ACC112 (cell line): ENCODE results near the gene NCKAP1.
"Not testable (repeated sequence)": the region's sequence is repeated elsewhere in the genome, so short reads cannot be mapped to it uniquely, and the experiment has no call there.

Experiments used
- H2AFZ ChIP-seq: fragments of 200-600 bp; sonication (generic); one replicate; pipeline ENCODE4 v1.6.0; 2017; ENCODE audit warnings: antibody characterized with exemption, low read length; ENCODE audit not compliant: unreplicated experiment
- H3K27ac ChIP-seq: fragments of 200-600 bp; sonication (generic); 2 replicates; pipeline ENCODE4 v1.5.1; 2014; ENCODE audit warnings: low read depth, mild to moderate bottlenecking, antibody characterized with exemption, low read length, moderate library complexity
- H3K27me3 ChIP-seq: fragments of 200-600 bp; sonication (generic); 2 replicates; pipeline ENCODE4 v1.6.1; 2014; ENCODE audit warnings: mild to moderate bottlenecking, antibody characterized with exemption, low read length, moderate library complexity, mixed read lengths; ENCODE audit not compliant: insufficient read depth
- H3K36me3 ChIP-seq: fragments of 200-600 bp; sonication (generic); 2 replicates; pipeline ENCODE4 v1.6.1; 2016; ENCODE audit warnings: mild to moderate bottlenecking, antibody characterized with exemption, low read length, moderate library complexity, mixed read lengths; ENCODE audit not compliant: insufficient read depth
- H3K4me1 ChIP-seq: fragments of 200-600 bp; sonication (generic); one replicate; pipeline ENCODE4 v1.6.1; 2016; ENCODE audit warnings: low read length, mixed read lengths; ENCODE audit not compliant: insufficient read depth, unreplicated experiment, control insufficient read depth
- H3K4me3 ChIP-seq: fragments of 200-600 bp; sonication (generic); 2 replicates; pipeline ENCODE4 v1.5.1; 2014; ENCODE audit warnings: mild to moderate bottlenecking, low read depth, low read length
- H3K79me2 ChIP-seq: fragments of 200-600 bp; sonication (generic); one replicate; pipeline ENCODE4 v1.6.0; 2016; ENCODE audit warnings: low read length; ENCODE audit not compliant: control insufficient read depth, unreplicated experiment, insufficient read depth

NCKAP1 gene

DNA sequence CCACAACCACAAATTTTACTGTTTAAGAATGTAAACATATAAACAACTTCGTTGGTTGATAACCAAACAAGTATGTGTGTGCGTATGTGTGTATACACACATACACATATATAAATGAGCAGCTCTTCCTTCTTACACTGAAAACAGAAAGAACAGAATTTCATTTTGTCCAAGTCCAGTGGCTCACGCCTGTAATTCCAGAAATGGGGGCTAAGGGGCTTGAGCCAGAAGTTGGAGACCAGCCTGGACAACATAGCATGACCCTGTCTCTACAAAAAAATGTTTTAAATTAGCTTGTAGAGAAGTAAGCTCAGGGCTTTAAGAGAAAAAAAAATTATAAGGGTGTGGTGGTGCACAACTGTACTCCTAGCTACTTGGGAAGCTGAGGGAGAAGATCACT is 12.3 kb downstream of the NCKAP1 start:
- Histone ChIP-seq H3K27ac (no peak overlapping the region), H3K79me2 (peaks cover 98% of the 10 kb centered on the region), H3K36me3 (peaks cover 13% of the 10 kb centered on the region; the same call in 1 of the 2 replicates), H3K4me3 (no peak overlapping the region), H3K27me3 (no peaks in the 10 kb centered on the region), H2AFZ (no peak overlapping the region), H3K4me1 (peaks cover 22% of the 10 kb centered on the region)

DNA sequence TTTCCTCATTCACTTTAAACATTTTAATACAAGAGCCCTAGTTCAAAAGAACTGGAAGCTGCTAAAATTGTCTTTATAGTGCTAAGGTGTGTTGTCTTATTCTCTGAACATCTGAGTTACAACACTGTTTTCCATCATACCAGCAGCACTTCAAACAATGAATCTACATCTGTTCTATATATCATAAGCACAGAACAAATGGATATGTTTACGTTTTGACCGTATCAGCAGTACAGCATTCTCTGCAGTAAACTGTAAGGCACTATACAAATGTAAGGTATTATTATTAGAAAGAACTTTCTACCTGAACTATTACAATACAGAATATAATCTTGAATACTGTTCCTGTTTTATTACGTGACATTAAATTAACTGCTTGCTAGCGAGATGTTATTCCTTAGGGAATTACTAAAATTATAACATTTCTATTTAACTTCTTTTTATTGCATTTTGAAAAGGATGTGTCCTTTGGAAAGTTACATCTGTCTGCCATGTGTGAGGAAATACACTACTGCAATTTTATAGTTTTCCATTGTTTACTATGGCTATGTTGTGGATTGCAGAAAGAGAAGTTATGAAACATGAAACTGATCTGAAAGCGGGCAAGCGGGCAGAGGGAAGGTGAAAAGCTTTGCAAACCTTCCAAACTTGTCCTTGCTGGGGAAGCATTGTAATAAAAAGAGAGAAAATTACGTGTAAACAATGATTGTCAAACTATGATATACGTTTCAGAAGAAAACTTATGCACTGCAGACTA is 13.7 kb downstream of the NCKAP1 start:
- no peak overlapping the region for H2AFZ ChIP-seq
- no peak overlapping the region for H3K4me3 ChIP-seq
- peaks cover 17% of the 10 kb centered on the region; the same call in 1 of the 2 replicates for H3K36me3 ChIP-seq
- H3K79me2 ChIP-seq: peaks cover 97% of the 10 kb centered on the region
- peaks cover 19% of the 10 kb centered on the region for H3K4me1 ChIP-seq
- no peak overlapping the region for H3K27ac ChIP-seq
- H3K27me3 ChIP-seq: no peaks in the 10 kb centered on the region

GRCh38 chr2:183022711-183023110 is 15.5 kb downstream of the NCKAP1 start:
- H3K36me3 ChIP-seq: peaks cover 17% of the 10 kb centered on the region; the same call in 1 of the 2 replicates
- H2AFZ ChIP-seq: no peak overlapping the region
- H3K27me3 ChIP-seq: no peaks in the 10 kb centered on the region
- H3K79me2 ChIP-seq: peaks cover 97% of the 10 kb centered on the region
- peaks cover 14% of the 10 kb centered on the region for H3K4me1 ChIP-seq
- no peak overlapping the region for H3K27ac ChIP-seq
- no peak overlapping the region for H3K4me3 ChIP-seq

DNA sequence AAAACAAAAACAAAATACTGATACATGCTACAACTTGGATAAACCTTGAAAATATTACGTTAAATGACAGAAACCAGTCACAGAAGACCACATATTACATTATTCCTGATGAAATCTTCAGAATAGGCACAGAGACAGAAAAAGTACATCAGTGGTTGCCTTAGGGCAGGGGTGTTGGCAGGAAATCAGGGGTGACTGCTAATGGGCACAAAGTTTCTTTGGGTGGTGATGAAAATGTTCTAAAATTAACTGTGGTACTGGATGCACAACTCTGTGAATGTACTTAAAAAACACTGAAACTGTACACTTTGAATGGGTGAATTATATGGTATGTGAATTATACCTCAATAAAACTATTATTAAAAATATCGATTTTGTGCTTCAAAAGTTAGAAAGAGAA is 16.6 kb downstream of the NCKAP1 start:
- Histone ChIP-seq H2AFZ (no peak overlapping the region), H3K27ac (no peak overlapping the region), H3K27me3 (no peaks in the 10 kb centered on the region), H3K36me3 (peaks cover 21% of the 10 kb centered on the region; the same call in 1 of the 2 replicates), H3K4me1 (peaks cover 9% of the 10 kb centered on the region), H3K4me3 (no peak overlapping the region), H3K79me2 (peaks cover 96% of the 10 kb centered on the region)

GRCh38 chr2:183019718-183020442 is 18.4 kb downstream of the NCKAP1 start:
- peaks cover 21% of the 10 kb centered on the region; the same call in 1 of the 2 replicates for H3K36me3 ChIP-seq
- peaks cover 5% of the 10 kb centered on the region for H3K4me1 ChIP-seq
- no peaks in the 10 kb centered on the region for H3K27me3 ChIP-seq
- H3K79me2 ChIP-seq: peaks cover 96% of the 10 kb centered on the region
- H3K27ac ChIP-seq: no peak overlapping the region
- H2AFZ ChIP-seq: no peak overlapping the region
- no peak overlapping the region for H3K4me3 ChIP-seq

- H3K36me3 ChIP-seq: 0 out of 2 replicates have a peak, but pooled peaks cover 14% of the 10 kb centered on the region
- not testable (repeated sequence) for H2AFZ ChIP-seq, H3K27ac ChIP-seq, H3K4me3 ChIP-seq, H3K27me3 ChIP-seq
- H3K4me1 ChIP-seq: peaks cover 13% of the 10 kb centered on the region
- H3K79me2 ChIP-seq: peaks cover 96% of the 10 kb centered on the region
Measured at GRCh38 chr2:183017845-183018244, 20.4 kb downstream of the NCKAP1 start.

GRCh38 chr2:183014005-183014404 is 24.3 kb downstream of the NCKAP1 start:
- H3K27me3 ChIP-seq: no peaks in the 10 kb centered on the region
- no peak overlapping the region for H3K27ac ChIP-seq
- H3K4me1 ChIP-seq: peaks cover 32% of the 10 kb centered on the region
- H3K4me3 ChIP-seq: no peak overlapping the region
- no peak overlapping the region for H2AFZ ChIP-seq
- 0 out of 2 replicates have a peak, but pooled peaks cover 3% of the 10 kb centered on the region for H3K36me3 ChIP-seq
- H3K79me2 ChIP-seq: peaks cover 97% of the 10 kb centered on the region

DNA sequence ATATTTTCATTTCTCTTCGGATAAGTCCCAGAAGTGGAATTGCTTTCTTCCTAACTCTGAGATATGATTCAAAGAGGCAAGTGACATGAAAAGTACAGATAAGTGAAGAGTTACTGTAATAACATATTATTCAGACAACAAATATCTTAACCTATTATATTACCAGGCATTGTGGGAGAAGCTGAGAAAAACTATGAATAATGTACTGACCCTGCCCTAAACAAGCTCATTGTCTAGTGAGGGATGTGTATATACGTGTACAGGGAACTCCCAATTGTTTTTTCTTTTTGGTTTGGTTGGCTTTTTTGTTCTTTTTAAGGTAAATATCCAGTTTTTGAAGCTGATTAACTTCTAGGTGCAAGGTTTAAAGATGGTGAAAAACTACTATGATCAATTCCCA is 26.5 kb downstream of the NCKAP1 start:
- H3K4me3 ChIP-seq: no peak overlapping the region
- peaks cover 32% of the 10 kb centered on the region for H3K4me1 ChIP-seq
- H3K79me2 ChIP-seq: peaks cover 95% of the 10 kb centered on the region
- peak overlapping the region; percentile 47; the same call in 1 of the 2 replicates for H3K27ac ChIP-seq
- H2AFZ ChIP-seq: no peak overlapping the region
- no peaks in the 10 kb centered on the region for H3K36me3 ChIP-seq
- H3K27me3 ChIP-seq: no peaks in the 10 kb centered on the region

DNA sequence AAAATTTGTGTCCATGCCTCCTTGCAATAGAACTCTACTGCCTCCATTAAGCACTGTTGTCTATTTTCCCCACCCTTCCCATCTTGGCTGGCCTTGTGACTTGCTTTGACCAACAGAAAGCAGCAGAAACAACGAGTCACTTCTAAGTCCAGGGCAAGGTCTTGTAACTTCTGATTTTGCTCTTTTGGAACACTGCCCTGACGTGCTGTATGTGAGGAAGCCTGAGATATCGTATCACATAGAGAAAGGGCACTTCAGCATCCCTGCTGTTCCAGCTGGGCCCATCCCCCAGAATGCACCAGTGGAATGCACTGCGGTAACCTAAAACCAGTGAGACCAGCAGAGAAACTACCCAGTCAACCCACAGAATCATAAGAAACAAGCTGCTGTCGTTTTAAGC is 28.1 kb downstream of the NCKAP1 start:
- H2AFZ ChIP-seq: no peak overlapping the region
- no peaks in the 10 kb centered on the region for H3K36me3 ChIP-seq
- peaks cover 96% of the 10 kb centered on the region for H3K79me2 ChIP-seq
- no peak overlapping the region for H3K4me3 ChIP-seq
- peaks cover 32% of the 10 kb centered on the region for H3K4me1 ChIP-seq
- no peaks in the 10 kb centered on the region for H3K27me3 ChIP-seq
- H3K27ac ChIP-seq: no peak overlapping the region

DNA sequence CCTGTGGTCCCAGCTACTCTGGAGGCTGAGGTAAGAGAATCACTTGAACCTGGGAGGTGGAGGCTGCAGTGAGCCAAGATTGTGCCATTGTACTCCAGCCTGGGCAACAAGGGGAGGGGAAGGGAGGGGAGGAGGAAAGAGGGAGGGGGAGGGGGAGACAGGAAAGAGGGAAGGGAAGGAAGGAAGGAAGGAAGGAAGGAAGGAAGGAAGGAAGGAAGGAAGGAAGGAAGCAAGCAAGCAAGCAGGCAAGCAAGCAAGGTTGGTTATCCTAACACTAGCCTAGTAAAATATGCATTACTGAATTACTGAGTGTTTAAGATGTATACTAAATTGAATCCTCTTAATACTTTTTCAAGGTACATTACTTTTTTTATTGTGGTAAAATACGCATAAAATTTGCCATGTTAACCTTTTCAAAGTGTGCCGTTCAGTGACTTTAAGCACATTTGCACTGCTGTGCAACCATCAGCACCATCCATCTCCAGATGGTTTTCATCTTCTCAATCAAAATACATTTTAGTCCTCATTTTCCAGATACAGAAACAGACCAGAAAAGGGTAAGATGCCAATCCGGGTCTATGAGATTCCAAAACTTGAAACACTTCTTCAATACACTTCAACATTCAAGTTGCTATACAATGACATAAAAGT is 28.9 kb downstream of the NCKAP1 start:
- Histone ChIP-seq H3K4me1 (peaks cover 27% of the 10 kb centered on the region), H3K27me3 (no peaks in the 10 kb centered on the region), H3K4me3 (no peak overlapping the region), H2AFZ (no peak overlapping the region), H3K36me3 (no peaks in the 10 kb centered on the region), H3K79me2 (peaks cover 93% of the 10 kb centered on the region), H3K27ac (no peak overlapping the region)
